ENCODE results near the gene MT1A.

DNA sequence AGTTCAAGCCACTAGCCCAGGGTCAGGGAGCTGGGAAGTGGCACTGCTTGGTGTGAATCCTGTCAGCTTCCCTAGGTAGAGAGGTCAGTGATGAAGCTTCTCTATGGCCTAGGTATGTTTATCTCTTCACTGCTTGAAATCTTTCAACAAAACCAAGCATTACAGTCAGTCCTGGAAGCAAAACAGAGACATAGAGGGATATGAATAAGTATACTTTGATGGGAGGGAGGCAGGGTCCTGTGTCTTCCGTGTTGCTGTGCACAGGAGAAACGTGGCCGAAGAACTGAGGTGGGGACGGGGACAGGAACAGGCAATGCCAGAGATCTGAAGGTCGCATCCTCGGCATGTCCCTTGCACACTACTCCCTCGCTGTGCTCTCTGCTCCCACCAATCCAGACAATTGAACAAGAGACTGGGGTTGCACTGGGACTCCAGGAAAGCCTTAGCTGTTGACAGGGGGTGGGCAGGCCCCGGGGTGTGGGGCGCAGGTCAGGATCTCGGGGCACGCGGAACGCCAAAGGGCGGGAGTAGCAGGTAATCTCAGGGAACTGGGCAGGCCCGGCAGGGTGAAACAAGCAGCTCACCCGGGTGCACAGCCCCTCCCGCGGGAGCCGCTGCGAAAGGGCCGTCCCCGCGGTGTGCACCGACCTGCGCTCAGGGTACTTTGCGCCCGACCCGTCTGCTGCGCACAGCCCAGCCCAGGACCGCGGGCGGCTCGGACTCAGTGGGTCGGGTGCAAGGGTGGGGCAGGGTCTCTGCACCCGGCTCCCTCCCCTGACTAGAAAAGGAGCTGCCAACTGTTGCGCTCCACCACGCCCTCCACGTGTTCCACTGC lies 30.8 kb downstream of the MT1A start, which contains the start of gene MT1H:
- TF ChIP-seq MAX (CRISPR knock-in tag; IDR thresholded peaks at IDR 0.05) (peak; percentile 70), CREM (CRISPR knock-in tag; IDR thresholded peaks at IDR 0.05) (no peak; the same call in 1 of the 2 replicates), ATF3 (CRISPR knock-in tag; conservative IDR thresholded peaks at IDR 0.05) (no peak), SMAD4 (CRISPR knock-in tag; IDR thresholded peaks at IDR 0.05) (no peak), ZNF219 (CRISPR knock-in tag; IDR thresholded peaks at IDR 0.05; ENCODE audit: borderline replicate concordance) (no peak), ZNF138 (CRISPR knock-in tag; conservative IDR thresholded peaks at IDR 0.05) (no peak), USF1 (CRISPR knock-in tag; IDR thresholded peaks at IDR 0.05) (peak; percentile 49; the same call in 1 of the 2 replicates)
- TF ChIP-seq, protein P1, sequence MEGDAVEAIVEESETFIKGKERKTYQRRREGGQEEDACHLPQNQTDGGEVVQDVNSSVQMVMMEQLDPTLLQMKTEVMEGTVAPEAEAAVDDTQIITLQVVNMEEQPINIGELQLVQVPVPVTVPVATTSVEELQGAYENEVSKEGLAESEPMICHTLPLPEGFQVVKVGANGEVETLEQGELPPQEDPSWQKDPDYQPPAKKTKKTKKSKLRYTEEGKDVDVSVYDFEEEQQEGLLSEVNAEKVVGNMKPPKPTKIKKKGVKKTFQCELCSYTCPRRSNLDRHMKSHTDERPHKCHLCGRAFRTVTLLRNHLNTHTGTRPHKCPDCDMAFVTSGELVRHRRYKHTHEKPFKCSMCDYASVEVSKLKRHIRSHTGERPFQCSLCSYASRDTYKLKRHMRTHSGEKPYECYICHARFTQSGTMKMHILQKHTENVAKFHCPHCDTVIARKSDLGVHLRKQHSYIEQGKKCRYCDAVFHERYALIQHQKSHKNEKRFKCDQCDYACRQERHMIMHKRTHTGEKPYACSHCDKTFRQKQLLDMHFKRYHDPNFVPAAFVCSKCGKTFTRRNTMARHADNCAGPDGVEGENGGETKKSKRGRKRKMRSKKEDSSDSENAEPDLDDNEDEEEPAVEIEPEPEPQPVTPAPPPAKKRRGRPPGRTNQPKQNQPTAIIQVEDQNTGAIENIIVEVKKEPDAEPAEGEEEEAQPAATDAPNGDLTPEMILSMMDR (IDR thresholded peaks at IDR 0.05), result no peak
- TF ChIP-seq, protein P2, sequence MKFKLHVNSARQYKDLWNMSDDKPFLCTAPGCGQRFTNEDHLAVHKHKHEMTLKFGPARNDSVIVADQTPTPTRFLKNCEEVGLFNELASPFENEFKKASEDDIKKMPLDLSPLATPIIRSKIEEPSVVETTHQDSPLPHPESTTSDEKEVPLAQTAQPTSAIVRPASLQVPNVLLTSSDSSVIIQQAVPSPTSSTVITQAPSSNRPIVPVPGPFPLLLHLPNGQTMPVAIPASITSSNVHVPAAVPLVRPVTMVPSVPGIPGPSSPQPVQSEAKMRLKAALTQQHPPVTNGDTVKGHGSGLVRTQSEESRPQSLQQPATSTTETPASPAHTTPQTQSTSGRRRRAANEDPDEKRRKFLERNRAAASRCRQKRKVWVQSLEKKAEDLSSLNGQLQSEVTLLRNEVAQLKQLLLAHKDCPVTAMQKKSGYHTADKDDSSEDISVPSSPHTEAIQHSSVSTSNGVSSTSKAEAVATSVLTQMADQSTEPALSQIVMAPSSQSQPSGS (CRISPR knock-in tag; IDR thresholded peaks at IDR 0.05; ENCODE audit: borderline replicate concordance, low read depth), result no peak
